ENCODE data around the gene PRPF31. TPM values are rescaled to one million over a fixed set of nuclear protein-coding genes. Genes with fewer than 3 reads are reported as not detected.

The PRPF31 gene
- total and polyA plus RNA-seq, 2 of the 13 experiments (the other 11 are each of a cell fraction or from before 2014, with no cell fraction given): 23.8 to 63.8 TPM

GRCh38 chr19:54137699-54138488, 22.3 kb downstream of the PRPF31 start, which contains the start of gene CNOT3 (continued):
- TF ChIP-seq THAP9 (CRISPR knock-in tag; IDR thresholded peaks at IDR 0.05; ENCODE audit: borderline replicate concordance) (peak; percentile 77; the same call in 1 of the 2 replicates), ZNF816 (CRISPR knock-in tag; IDR thresholded peaks at IDR 0.05; ENCODE audit: borderline replicate concordance) (no peak), KDM6A (CRISPR knock-in tag; IDR thresholded peaks at IDR 0.05; ENCODE audit: low read depth) (no peak), ZNF563 (CRISPR knock-in tag; IDR thresholded peaks at IDR 0.05) (peak; percentile 72; the same call in 1 of the 2 replicates), IRX3 (CRISPR knock-in tag; IDR thresholded peaks at IDR 0.05; ENCODE audit: borderline replicate concordance, low read depth) (no peak), ZNF597 (CRISPR knock-in tag; IDR thresholded peaks at IDR 0.05) (no peak), ZNF101 (CRISPR knock-in tag; IDR thresholded peaks at IDR 0.05; ENCODE audit: borderline replicate concordance, low read depth) (0 out of 2 replicates have a peak, but pooled peaks have one; percentile 55), EEA1 (CRISPR knock-in tag; IDR thresholded peaks at IDR 0.05; ENCODE audit: borderline replicate concordance) (no peak; the same call in 1 of the 2 replicates), TAF1 (CRISPR knock-in tag; IDR thresholded peaks at IDR 0.05) (peak; percentile 77), ZNF136 (CRISPR knock-in tag; IDR thresholded peaks at IDR 0.05; ENCODE audit: low read depth) (no peak), KLF13 (CRISPR knock-in tag; IDR thresholded peaks at IDR 0.05) (no peak), TRAFD1 (CRISPR knock-in tag; IDR thresholded peaks at IDR 0.05; ENCODE audit: borderline replicate concordance) (no peak), ZNF883 (CRISPR knock-in tag; IDR thresholded peaks at IDR 0.05; ENCODE audit: not compliant biosample characterization) (no peak), ZNF766 (CRISPR knock-in tag; IDR thresholded peaks at IDR 0.05; ENCODE audit: borderline replicate concordance) (no peak), ZNF710 (CRISPR knock-in tag; IDR thresholded peaks at IDR 0.05; ENCODE audit: borderline replicate concordance) (0 out of 2 replicates have a peak, but pooled peaks have one; percentile 17), E2F5 (CRISPR knock-in tag; conservative IDR thresholded peaks at IDR 0.05) (no peak), ONECUT2 (CRISPR knock-in tag; IDR thresholded peaks at IDR 0.05) (no peak), ZSCAN9 (CRISPR knock-in tag; IDR thresholded peaks at IDR 0.05; ENCODE audit: borderline replicate concordance) (no peak), RFX5 (IDR thresholded peaks at IDR 0.05; ENCODE audit: low read depth, low read length) (no peak), ZFY (CRISPR knock-in tag; IDR thresholded peaks at IDR 0.05) (peak; percentile 85)
